GM18526 (cell line): ENCODE results near the gene LRBA.

ENCODE experiments used
- POLR2A ChIP-seq: IDR thresholded peaks from 3 replicates; pipeline ENCODE4 v1.6.1; 2011; ENCODE audit not compliant: insufficient read length; ENCODE audit errors: extremely low read depth

The LRBA gene

GRCh38 chr4:150818661-150819060, 196.4 kb downstream of the LRBA start:
- no peak for TF ChIP-seq POLR2A

- TF ChIP-seq POLR2A, result no peak
Observed at GRCh38 chr4:150817804-150818528, 197.1 kb downstream of the LRBA start.

- TF ChIP-seq POLR2A, result no peak
Observed at GRCh38 chr4:150817017-150817416, 198.1 kb downstream of the LRBA start.

GRCh38 chr4:150816491-150816890, 198.6 kb downstream of the LRBA start:
- no peak for TF ChIP-seq POLR2A

- TF ChIP-seq POLR2A, result no peak
Observed at GRCh38 chr4:150814873-150815272, 200.2 kb downstream of the LRBA start.

- TF ChIP-seq POLR2A, result no peak
Observed at GRCh38 chr4:150805183-150806025, 209.7 kb downstream of the LRBA start.

GRCh38 chr4:150801833-150802232, 213.3 kb downstream of the LRBA start:
- TF ChIP-seq POLR2A, result no peak

- TF ChIP-seq POLR2A, result no peak
Observed at GRCh38 chr4:150799207-150799606, 215.9 kb downstream of the LRBA start.

- no peak for TF ChIP-seq POLR2A
Observed at GRCh38 chr4:150794706-150795105, 220.4 kb downstream of the LRBA start.

- TF ChIP-seq POLR2A, result no peak
Observed at GRCh38 chr4:150789864-150790263, 225.2 kb downstream of the LRBA start.

- TF ChIP-seq POLR2A, result no peak
Observed at GRCh38 chr4:150784939-150785338, 230.1 kb downstream of the LRBA start.

- TF ChIP-seq POLR2A, result no peak
Observed at GRCh38 chr4:150784305-150784704, 230.8 kb downstream of the LRBA start.

GRCh38 chr4:150782921-150783320, 232.2 kb downstream of the LRBA start:
- TF ChIP-seq POLR2A, result no peak

GRCh38 chr4:150782311-150782710, 232.8 kb downstream of the LRBA start:
- TF ChIP-seq POLR2A, result no peak

GRCh38 chr4:150781191-150781590, 233.9 kb downstream of the LRBA start:
- no peak for TF ChIP-seq POLR2A

GRCh38 chr4:150779707-150780106, 235.4 kb downstream of the LRBA start:
- no peak for TF ChIP-seq POLR2A
